Stimulated activated CD8-positive, alpha-beta memory T cell treated with anti-CD3 and anti-CD28 coated beads, Interleukin-12 subunit alpha, Interleukin-12 subunit beta, amount 100 ng/mL, for 4 hours (primary cell): ENCODE measurements around the gene BCR.

ENCODE experiments used
- DNase-seq: peaks from one replicate; pipeline ENCODE4 v3.0.0-alpha.2; 2020; ENCODE audit warnings: low read depth

The BCR gene

DNA sequence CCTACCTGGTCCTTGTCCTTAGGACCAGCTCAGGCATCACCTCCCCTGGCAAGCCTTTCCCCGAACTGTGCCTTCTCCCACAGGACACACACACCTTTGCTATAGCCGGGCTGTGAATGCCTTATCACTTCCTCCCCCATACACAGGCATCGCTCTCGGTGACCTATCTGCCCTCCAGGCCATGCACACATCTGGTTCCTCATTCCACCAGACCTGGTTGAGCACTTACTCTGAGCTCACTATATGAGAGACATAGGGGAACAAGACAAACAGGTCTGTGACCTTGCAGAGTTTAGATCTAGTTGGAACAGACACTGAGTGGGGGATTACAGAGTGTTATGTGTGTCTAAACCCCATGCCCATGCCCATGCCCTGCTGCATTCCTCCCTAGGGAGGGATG, 3.1 kb upstream of the BCR start:
- DNase-seq: no peak

DNA sequence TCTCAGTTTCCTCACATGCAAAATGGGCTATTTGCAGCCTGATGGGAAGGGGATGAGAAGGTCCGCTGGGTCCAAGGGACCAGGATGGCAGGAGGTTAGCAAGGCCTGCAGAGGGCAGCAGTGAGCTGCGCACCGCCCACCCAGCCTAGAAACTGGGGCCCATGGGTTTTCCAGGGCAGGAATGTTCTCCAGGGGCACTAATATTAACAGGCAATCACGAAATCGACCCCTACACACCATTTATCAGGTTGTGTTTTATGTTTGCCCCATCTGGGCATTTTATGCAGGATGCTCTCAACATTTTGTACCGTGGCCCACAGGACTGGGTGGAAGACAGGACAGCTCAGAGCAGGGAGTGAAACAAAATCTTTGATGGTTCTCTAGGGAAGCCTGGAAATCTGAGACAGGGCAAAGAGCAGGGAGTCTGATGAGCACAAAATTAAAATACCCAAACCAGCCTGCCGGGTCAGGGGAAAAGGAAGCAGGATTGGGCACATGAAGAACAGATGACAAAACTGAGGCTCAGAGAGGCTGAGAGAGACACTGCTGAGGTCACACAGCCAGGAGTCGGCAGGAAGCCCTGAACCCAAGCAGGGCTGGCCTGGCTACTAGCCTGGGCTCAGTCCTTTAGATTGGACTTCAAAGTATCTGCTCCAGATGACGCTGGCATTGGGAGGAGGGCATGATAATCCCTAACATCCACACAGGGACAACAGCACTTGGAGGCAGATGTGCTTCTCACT, 1.6 kb upstream of the BCR start:
- DNase-seq: no peak

DNA sequence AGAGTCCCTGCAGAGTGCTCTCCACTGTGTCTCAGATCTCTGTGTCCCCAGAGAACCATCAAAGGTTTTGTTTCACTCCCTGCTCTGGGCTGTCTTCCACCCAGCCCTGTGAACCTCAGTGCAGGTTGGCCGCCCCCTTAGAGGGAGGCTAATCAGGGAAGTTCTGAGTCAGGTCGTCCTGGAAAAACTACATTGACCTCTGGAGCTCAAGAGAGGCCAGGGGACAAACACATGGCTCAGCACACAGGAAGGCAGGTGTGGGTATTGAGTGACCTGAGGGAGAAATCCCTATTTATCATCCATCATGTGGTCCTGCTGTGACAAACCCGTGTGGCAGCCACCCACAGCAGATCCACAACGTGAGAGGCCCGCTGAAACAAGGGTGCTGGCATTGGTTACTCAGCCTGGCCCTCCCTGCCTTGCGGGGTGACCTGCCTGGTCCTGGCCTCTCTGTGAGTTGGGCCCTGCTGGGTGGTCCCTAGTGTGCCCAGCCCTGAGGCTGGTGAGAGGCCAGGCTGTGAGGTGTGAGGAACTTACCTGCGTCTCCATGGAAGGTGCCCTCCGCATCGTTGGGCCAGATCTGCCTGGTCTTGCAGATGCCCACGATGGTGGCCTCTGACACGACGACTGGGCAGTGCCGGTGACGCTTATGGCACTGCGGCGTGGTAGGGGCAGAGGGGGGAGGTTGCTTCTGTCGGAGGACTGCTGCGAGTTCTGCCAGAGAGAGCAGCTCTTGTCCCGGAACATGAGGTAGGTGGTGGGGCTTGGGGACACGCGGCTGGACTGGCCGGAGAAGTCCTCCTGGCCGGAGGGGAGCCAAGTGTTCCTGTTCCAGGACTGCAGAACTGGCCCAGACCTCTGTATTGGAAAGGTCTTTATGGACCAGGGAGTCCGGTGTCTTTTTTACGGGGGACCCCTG, 669 bp upstream of the BCR start:
- no peak for DNase-seq

DNA sequence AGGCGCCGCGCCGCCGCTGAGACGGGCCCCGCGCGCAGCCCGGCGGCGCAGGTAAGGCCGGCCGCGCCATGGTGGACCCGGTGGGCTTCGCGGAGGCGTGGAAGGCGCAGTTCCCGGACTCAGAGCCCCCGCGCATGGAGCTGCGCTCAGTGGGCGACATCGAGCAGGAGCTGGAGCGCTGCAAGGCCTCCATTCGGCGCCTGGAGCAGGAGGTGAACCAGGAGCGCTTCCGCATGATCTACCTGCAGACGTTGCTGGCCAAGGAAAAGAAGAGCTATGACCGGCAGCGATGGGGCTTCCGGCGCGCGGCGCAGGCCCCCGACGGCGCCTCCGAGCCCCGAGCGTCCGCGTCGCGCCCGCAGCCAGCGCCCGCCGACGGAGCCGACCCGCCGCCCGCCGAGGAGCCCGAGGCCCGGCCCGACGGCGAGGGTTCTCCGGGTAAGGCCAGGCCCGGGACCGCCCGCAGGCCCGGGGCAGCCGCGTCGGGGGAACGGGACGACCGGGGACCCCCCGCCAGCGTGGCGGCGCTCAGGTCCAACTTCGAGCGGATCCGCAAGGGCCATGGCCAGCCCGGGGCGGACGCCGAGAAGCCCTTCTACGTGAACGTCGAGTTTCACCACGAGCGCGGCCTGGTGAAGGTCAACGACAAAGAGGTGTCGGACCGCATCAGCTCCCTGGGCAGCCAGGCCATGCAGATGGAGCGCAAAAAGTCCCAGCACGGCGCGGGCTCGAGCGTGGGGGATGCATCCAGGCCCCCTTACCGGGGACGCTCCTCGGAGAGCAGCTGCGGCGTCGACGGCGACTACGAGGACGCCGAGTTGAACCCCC, 798 bp downstream of the BCR start:
- no peak for DNase-seq

DNA sequence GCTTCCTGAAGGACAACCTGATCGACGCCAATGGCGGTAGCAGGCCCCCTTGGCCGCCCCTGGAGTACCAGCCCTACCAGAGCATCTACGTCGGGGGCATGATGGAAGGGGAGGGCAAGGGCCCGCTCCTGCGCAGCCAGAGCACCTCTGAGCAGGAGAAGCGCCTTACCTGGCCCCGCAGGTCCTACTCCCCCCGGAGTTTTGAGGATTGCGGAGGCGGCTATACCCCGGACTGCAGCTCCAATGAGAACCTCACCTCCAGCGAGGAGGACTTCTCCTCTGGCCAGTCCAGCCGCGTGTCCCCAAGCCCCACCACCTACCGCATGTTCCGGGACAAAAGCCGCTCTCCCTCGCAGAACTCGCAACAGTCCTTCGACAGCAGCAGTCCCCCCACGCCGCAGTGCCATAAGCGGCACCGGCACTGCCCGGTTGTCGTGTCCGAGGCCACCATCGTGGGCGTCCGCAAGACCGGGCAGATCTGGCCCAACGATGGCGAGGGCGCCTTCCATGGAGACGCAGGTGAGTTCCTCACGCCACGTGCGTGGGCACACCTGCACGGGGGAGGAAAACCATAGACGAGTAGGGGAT, 1.5 kb downstream of the BCR start:
- DNase-seq: no peak

DNA sequence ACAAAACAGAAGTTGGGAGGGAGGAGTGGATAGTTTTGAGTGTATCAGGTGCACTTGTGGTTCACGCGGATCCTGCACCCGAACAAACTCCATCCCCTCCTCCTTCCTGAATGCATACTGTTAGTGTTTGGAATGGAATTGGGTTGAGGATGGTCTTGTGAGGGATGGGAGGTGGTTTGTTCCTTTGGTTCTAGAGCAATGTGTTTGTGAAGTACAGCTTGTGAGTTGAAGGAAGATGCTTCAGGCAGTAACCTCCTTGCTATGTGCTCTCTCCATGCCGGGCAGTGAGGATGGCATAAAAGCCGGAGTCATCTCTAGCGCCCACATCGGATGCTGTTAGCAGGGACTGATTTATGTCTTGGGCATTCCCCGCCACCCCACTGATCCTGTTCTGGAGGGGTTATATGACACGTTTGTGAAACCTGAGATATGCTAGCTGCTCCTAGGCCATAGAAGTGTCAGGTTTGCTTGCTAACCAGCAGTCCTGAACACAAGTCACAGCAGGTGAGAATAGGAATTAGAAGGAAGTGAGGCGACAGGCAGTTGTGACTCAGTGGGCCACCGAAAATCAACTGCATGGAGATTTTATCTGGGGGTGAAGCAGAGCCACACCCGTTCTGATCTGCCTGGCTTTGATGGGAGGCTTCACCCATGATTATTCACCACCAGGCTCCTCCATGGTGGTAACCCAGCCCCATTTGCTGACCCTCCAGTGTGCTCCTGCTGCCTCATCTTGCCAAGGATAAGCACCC, 2.2 kb downstream of the BCR start:
- DNase-seq: no peak

DNA sequence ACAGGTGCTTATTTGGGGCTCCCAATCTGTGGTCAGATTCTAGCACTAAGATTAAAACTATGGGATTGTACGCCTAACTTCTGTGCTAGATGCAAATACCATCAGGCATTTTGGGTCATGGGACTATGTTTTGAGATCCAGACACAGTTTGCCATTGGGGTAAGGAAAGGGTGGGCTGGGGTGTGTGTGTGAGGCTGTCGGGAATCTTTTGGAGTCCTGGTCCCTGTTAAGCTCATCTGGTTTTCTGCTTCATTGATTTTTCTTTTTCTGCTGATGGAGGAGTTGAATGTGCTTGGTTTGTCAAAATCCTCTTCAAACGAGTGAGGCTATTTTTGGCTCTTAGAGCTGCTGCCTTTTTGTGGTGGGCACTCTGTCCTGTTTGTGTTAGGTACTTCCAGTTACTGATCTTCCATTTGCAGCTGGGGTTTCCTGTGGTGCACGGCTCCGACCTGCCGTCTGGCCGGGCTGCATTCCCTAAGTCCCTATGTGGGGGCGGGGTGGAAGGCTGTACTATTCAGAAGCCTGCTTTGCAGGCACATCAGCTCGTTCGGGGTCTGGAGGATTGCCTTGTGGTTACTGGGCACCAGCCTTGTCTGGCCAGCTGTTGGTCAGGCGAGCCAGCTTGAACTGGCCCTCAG, 2.9 kb downstream of the BCR start:
- no peak for DNase-seq

DNA sequence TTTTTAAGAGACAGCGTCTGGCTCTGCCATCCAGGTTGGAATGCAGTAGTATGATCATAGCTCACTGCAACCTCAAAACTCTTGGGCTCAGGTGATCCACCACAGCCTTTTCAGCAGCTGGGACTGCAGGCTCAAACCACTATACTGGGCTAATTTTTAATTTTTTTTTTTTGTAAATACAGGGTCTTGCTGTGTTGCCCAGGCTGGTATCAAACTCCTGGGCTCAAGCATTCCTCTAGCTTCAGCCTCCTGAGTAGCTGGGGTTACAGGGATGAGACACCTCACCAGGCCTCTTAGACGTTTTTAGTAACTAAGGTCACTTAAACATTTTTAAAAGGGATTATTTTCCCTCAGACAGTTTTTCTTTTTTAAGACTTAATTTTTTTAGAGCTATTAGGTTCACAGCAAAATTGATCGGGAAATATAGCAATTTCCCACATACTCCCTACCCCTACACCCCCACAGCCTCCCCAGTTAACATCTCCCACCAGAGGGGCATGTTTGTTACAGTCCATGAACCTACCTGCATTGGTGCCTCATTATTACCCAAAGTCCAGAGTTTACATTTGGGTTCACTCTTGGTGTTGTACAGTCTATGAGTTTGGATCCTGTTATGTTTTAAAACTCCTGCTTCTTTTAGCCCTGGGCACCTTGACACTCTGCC, 3.9 kb downstream of the BCR start:
- DNase-seq: no peak

DNA sequence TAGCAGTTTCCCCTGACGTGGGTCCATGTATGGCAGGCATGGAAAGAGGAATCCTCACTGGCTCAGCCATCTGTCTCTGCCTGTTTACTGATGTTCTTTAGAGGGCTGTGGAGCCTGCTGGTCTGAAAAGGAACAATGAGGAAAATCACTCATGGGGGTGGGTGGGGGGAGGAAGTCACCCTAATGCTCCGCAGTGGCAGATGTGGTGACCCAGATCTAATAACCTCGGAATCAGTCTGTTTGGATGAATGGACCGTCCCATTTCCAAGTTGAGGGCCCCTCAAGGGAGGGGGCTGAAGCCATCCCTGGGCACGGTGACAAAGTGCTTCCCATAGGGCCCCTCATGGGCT, 4.4 kb downstream of the BCR start:
- DNase-seq: no peak

DNA sequence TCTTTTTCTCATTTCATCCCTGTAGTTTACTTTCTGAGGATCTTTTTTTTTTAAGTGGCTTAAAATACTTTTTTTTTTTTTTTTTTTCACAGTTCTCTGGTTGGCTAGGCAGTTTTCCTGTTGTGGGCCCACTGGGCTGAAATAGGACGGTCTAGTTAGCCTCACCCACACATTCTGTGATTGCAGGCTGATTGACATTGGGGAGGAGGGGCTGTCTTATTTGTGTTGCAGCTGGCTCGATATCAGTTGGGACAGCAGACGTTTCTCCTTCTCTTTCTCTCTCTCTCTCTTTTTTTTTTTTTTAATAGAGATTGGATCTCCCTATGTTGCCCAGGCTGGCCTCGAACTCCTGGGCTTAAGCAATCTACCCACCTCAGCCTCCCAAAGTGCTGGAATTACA, 6.9 kb downstream of the BCR start:
- DNase-seq: no peak

DNA sequence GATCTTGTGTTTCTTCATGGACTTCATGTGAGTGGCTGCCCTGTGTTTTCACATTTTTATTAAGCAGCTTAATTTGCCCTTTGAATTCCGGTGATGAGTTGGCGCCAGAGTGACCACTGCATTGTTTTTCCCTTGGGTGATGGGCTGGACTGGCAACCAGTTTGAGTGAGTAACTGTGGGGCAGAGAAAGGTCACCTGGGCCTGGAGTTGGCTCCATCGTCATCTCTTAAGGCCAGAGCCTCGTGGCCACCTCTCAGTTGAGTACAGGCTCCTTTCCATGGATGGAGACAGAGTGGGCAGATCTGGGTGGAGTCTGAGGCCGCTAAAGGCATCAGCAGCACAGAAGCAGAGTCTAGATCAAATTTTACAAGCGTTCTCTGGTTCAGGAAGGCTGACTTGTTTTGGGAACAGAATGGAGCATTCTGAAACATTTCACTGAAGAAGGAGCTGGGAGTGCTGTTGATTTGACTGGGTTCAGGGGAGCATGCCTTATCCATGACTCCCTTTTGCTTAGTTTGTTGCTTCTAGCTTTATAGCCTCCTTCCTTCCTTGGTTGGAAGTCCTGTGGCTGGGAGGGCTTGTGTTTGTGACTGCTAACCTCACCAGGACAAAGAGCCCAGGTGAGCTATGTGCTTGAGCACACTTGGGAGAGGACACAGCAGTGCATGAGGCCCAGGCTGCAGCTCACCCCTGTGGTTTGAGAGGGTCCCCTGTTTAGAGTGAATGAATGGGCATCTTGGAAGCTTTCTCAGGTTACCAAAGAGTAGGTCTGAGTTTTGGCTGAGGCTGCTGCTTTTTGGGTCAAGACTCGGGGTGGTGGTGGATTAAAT, 7.8 kb downstream of the BCR start:
- no peak for DNase-seq

DNA sequence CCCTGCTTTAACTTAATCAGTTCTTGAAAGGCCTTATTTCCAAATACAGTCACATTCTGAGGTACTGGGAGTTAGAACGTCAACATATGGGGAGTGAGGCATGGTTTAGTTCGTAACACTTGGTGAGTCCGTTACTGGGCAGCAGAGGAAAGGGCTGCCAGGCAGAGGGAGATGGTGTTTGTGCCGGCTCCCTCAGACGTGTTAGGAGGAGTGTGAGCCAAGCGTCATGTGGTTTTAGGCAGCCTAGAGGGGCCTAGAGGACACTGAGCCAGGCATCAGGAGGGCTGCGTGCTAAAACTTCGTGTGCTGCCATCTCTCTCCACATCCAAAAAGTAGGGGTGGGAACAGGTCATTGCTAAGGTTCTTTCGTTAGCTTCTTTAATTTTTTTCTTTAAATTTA, 10.2 kb downstream of the BCR start:
- DNase-seq: no peak

DNA sequence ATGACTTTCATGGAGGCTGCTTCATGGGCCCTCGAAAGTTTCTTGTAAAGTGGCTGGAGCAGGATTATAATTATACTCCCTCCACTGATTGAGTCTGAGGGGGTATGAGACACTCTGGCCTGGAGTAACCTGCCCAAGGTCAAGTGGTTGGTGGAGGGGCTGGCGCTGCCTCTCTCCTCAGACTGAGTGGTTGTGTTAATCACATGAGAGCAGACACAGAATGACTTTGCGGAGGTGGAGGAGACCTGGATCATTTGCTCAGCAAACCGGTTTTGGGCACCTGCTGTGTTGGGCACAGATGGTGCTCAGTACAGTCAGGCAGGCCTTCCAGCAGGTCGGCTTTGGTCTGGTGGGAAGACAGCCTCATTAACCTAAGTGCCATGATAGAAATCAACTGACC, 11.8 kb downstream of the BCR start:
- no peak for DNase-seq

DNA sequence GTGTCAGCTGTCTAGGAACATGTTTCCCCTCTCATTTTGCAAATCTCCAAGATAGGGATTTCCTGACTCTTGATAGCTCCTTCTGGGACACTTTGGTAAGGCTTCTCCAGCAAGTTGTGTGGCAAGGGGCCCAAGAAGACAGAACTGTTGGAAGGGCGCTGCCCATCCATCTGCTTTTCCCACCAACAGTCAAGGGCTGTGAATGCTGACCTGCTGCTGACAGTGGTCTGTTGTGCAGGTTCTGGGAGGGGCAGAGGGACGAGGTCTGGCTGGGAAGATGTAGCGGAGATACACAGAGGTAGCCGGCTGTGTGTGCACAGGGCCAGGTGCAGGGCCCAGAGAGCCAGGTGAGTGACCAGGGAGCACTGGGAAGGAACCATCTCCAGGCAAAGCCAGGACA, 12.2 kb downstream of the BCR start:
- no peak for DNase-seq

DNA sequence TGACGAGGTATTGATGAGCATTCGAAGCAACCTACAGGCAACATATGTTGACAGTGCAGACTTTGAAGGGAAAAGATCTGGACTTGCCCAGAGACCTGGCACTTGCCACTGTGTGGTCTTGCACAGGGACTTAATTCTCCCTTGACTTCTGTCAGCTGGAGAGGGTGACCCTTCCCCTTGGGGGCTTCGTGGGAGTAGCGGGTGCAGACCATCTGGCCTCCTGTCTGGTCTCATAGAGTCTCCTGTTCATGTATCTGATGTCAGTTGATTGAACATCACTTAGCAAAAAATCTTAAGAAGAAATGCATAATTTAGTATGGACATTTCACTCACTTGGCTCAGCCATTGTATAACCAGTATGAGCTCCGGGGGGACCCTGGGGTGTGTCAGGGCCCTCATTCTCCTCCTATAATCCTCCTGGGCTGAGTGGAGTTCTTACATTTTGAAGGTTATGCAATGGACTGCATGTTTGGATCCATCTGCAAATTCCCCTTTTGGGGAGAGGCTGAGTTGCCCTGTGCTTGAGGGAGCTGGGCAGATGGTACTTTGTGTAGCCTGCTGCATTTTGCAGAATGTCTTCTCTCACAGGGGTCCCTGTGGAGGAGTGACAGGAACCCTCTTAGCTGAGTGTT, 13.0 kb downstream of the BCR start:
- DNase-seq: no peak

DNA sequence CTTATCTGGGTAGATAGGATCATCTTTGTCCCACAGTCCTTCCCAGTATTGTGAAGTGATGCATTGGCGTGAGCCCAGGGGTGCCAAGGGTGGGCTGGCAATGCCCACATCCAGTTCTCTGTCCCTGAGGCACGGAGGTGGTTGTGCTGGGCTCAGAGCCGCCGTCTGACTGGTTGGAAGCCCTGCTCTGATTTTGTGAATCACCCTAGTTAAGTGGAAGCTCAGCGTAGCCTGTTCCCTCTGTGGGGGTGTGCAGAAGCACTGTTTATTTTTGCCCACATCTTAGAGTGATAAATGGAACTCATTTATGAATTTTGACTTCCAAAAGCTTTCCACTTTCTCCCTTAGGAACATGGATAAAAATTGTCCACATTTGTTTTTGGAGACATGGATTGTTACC, 13.6 kb downstream of the BCR start:
- no peak for DNase-seq

DNA sequence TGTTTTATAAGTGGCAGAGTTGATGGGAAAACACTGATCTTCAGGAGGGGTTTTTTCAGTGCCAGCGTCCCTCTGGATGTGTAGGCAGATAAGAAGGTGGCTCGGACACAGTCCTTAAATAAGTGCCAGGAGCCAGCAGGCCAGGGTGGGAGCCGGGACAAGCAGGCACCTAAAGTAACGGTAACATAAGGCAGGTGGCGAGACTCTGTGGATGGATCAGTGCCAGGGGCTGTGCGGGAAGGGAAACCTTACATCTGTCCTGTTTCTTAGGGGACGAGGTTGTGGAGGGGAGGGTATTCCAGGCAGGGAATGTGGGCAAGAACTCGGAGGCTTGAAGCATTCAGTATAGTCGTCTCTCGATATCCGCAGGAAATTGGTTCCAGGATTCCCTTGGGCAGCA, 15.9 kb downstream of the BCR start:
- DNase-seq: no peak

DNA sequence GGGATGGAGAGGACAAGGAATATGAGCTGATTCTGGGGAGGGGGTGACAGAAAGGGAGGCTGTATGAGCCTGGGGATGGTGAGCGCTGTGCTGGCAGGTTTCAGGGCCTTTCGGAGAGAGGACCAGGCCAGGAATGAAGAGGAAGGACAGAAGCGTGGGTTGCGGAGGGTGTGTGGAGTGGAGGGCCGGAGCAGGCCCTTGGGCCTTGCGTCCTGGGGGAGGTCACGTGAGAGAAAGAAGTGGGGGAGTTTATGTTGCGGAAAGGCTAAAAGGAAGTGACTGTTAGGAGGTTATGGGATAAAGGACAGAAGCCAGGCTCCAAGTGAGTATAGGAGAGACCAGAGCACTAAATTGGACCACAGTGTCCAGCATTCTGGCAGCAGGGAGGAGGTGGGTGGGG, 17.5 kb downstream of the BCR start:
- DNase-seq: no peak

DNA sequence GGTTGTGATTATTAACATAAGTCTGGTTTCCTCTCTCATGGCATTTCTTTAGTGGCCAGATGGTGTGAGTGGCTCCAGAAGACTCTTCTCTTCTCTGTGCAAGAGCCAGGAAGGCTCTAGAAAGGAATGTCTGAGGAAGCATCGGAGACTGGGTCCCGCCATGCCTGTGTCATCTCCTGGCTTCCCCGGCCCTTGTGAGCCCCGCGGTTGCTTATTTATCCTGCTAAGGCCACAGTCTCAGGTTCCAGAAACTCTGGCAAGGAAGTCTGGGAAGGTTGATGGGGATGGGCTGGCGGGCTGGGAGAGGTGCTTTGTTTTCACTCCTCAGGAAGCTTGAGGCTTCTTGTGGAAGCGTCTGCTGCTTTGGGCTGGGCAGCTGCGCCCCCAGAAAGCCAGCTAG, 18.9 kb downstream of the BCR start:
- DNase-seq: no peak
